HepG2 (cell line): ENCODE data around the gene SUMO4. TPM values are rescaled to one million over a fixed set of nuclear protein-coding genes. Genes with fewer than 3 reads are reported as not detected.

Experiments used
- ATAC-seq: fragments of 200-7000 bp; cut with Tn5 transposase; 3 replicates; pipeline ENCODE4 v1.9.1; 2020; ENCODE audit warnings: mild to moderate bottlenecking, moderate library complexity
- BruUV-seq: library from RNA; stranded (reverse); fragments of 400-500 nt; replicated peaks from 2 replicates; lab custom pipeline; 2021; lab: Mats Ljungman, UMichigan
- CTCF ChIA-PET: fragments of 300-600 bp; formaldehyde crosslinking; extraction: SDS; loops from one replicate; lab custom pipeline; 2021; ENCODE audit warnings: low total read pairs, inconsistent platforms, low intra/inter-chr PET ratio; lab: Yijun Ruan, JAX
- POLR2A ChIA-PET: fragments of 350-600 bp; sonication (Branson Sonifier 250); formaldehyde crosslinking; loops from one replicate; lab custom pipeline; 2020; ENCODE audit warnings: antibody characterized with exemption, inconsistent platforms; lab: Yijun Ruan, JAX
- DNase-seq: peaks from one replicate; pipeline ENCODE4 v3.0.0-alpha.2; 2015; ENCODE audit warnings: low spot score
- FAIRE-seq: peaks from 3 replicates; lab custom pipeline; 2011; peaks lifted over from hg19 to GRCh38; lab: Jason Lieb, UNC
- H2AFZ ChIP-seq: one replicate; pipeline ENCODE4 v1.6.1; 2011; ENCODE audit warnings: low read length, inconsistent platforms
- H3K27ac ChIP-seq: fragments of 300-600 bp; 3 replicates; pipeline ENCODE4 v1.8.0; 2011; ENCODE audit warnings: mixed run types, mild to moderate bottlenecking, mixed read lengths, low read length, inconsistent platforms; ENCODE audit not compliant: insufficient read depth; ENCODE audit errors: extremely low read length
- H3K27me3 ChIP-seq, 2 experiments: fragments of 200-600 bp in 1 of 2; 2 replicates in 1 of 2; 3 replicates in 1 of 2; pipeline versions ENCODE4 v1.6.0 to v1.8.0; 2011; ENCODE audit warnings: low read length in 2 of 2, mild to moderate bottlenecking in 2 of 2, moderate library complexity in 2 of 2, inconsistent platforms in 1 of 2; ENCODE audit not compliant: insufficient read depth in 2 of 2, control insufficient read depth in 1 of 2
- H3K36me3 ChIP-seq, 2 experiments: fragments of 200-600 bp in 1 of 2; replicated peaks in 1 of 2; 2 replicates in 1 of 2; 3 replicates in 1 of 2; pipeline versions ENCODE4 v1.5.1 to v1.8.0; 2011; ENCODE audit warnings: low read length in 2 of 2, inconsistent platforms in 1 of 2; ENCODE audit not compliant: insufficient read depth in 2 of 2, control insufficient read depth in 1 of 2
- H3K4me1 ChIP-seq: 2 replicates; pipeline ENCODE4 v1.5.1; 2012; ENCODE audit warnings: low read length, inconsistent platforms; ENCODE audit not compliant: insufficient read depth
- H3K4me2 ChIP-seq: 2 replicates; pipeline ENCODE4 v1.6.0; 2011; ENCODE audit warnings: low read depth, low read length, inconsistent platforms
- H3K4me3 ChIP-seq, 3 experiments: fragments of 200-600 bp in 1 of 3; sonication (generic), shearing (Covaris generic) in 1 of 3; replicated peaks in 1 of 3; 2 replicates each; pipeline ENCODE4 v1.5.1; 2011 to 2016; ENCODE audit warnings: low read length in 3 of 3, inconsistent platforms in 2 of 3, low read depth in 2 of 3, mild to moderate bottlenecking in 2 of 3, control low read depth in 1 of 3, mixed read lengths in 1 of 3; ENCODE audit not compliant: insufficient read depth in 1 of 3
- H3K79me2 ChIP-seq: one replicate; pipeline ENCODE4 v1.6.1; 2011; ENCODE audit warnings: low read length, inconsistent platforms; ENCODE audit not compliant: insufficient read depth
- H3K9ac ChIP-seq: 2 replicates; pipeline ENCODE4 v1.6.0; 2011; ENCODE audit warnings: mild to moderate bottlenecking, low read depth, low read length, inconsistent platforms; ENCODE audit not compliant: insufficient read depth
- H3K9me3 ChIP-seq: 2 replicates; pipeline ENCODE4 v1.5.1; 2012; ENCODE audit warnings: mild to moderate bottlenecking, low read length
- H4K20me1 ChIP-seq: 2 replicates; pipeline ENCODE4 v1.6.0; 2011; ENCODE audit warnings: inconsistent platforms, mild to moderate bottlenecking, low read length, moderate library complexity; ENCODE audit not compliant: insufficient read depth
- FOXO1 ChIP-seq: sonication (generic); formaldehyde crosslinking; IDR thresholded peaks from 2 replicates; pipeline ENCODE4 v1.4.0; 2020; ENCODE audit warnings: missing genetic modification reagents
- REXO4 ChIP-seq: sonication (generic); formaldehyde crosslinking; IDR thresholded peaks from 2 replicates; pipeline ENCODE4 v1.8.0; 2022; ENCODE audit warnings: missing genetic modification reagents, mild to moderate bottlenecking, borderline replicate concordance
- SP140L ChIP-seq: sonication (generic); formaldehyde crosslinking; IDR thresholded peaks from 2 replicates; pipeline ENCODE4 v1.4.0; 2020; ENCODE audit warnings: missing genetic modification reagents, borderline replicate concordance
- ZBTB8A ChIP-seq: sonication (generic); formaldehyde crosslinking; IDR thresholded peaks from 2 replicates; pipeline ENCODE4 v1.4.0; 2020; ENCODE audit warnings: mild to moderate bottlenecking, low read depth, missing genetic modification reagents, borderline replicate concordance
- ZFP36L1 ChIP-seq: sonication (generic); formaldehyde crosslinking; IDR thresholded peaks from 2 replicates; pipeline ENCODE4 v1.8.0; 2022; ENCODE audit warnings: mild to moderate bottlenecking, missing genetic modification reagents, moderate library complexity
- ZNF598 ChIP-seq: sonication (generic); formaldehyde crosslinking; IDR thresholded peaks from 2 replicates; pipeline ENCODE4 v1.5.1; 2020; ENCODE audit warnings: mild to moderate bottlenecking, missing genetic modification reagents, borderline replicate concordance
- ZNF644 ChIP-seq: IDR thresholded peaks from 2 replicates; pipeline ENCODE4 v1.6.1; 2016; ENCODE audit warnings: low read depth
- WGBS: methylation state at CpG from one replicate; pipeline ENCODE4 v1.1.6; 2017; ENCODE audit warnings: low lambda C conversion rate; 5-methylcytosine and 5-hydroxymethylcytosine counted together
- in situ Hi-C: cut with HindIII; loops from 2 replicates; pipeline ENCODE4 v1.10.0; 2017; ENCODE audit warnings: low pct_unique_long_range_greater_than_20kb; ENCODE audit not compliant: extremely low pct_ligation_motif_present
- intact Hi-C: fragments of 100-400 bp; cut with micrococcal nuclease; formaldehyde crosslinking; loops from one replicate; pipeline ENCODE4 v1.10.0; 2022; ENCODE audit not compliant: unreplicated experiment
- polyA plus RNA-seq, 8 experiments: library from polyadenylated mRNA; depleted of rRNA in 3 of 8; stranded (reverse) in 7 of 8; unstranded in 1 of 8; fragments of >200 nt; fragmentation: Illumina TruSeq in 4 of 8; extraction: Trizol in 4 of 8; gene quantifications; 2 replicates each; pipeline versions ENCODE4 v1.2.1 to v1.2.3, GENCODE V29; 2011 to 2016; ENCODE audit warnings: low read depth in 4 of 8, missing spikeins in 1 of 8, mixed read lengths in 1 of 8; ENCODE audit not compliant: insufficient read depth in 1 of 8
- total RNA-seq, 5 experiments: library from RNA; depleted of rRNA; stranded (reverse); fragments of >200 nt; fragmentation: Illumina TruSeq; extraction: Trizol; gene quantifications; 2 replicates each; pipeline ENCODE4 v1.2.3, GENCODE V29; 2016; ENCODE audit warnings: low read depth in 1 of 5
- TF ChIP-seq, protein P1 (sequence below): sonication (generic); formaldehyde crosslinking; IDR thresholded peaks from 2 replicates; pipeline ENCODE4 v1.4.0; 2020; ENCODE audit warnings: mild to moderate bottlenecking, low read depth, missing genetic modification reagents
- TF ChIP-seq, protein P2 (sequence below): IDR thresholded peaks from 2 replicates; pipeline ENCODE4 v1.6.1; 2016; ENCODE audit warnings: mild to moderate bottlenecking, missing biosample characterization, missing genetic modification reagents
- TF ChIP-seq, protein P3 (sequence below): sonication (generic); formaldehyde crosslinking; IDR thresholded peaks from 2 replicates; pipeline ENCODE4 v1.9.0; 2021; ENCODE audit warnings: missing genetic modification reagents, borderline replicate concordance
- TF ChIP-seq, protein P4 (sequence below): sonication (generic); formaldehyde crosslinking; IDR thresholded peaks from 2 replicates; pipeline ENCODE4 v1.8.1; 2022; ENCODE audit warnings: low read depth, mild to moderate bottlenecking, missing genetic modification reagents
- TF ChIP-seq, protein P5 (sequence below): sonication (generic); formaldehyde crosslinking; IDR thresholded peaks from 2 replicates; pipeline ENCODE4 v1.4.0; 2020; ENCODE audit warnings: mild to moderate bottlenecking, low read depth, missing genetic modification reagents

The SUMO4 gene
- total and polyA plus RNA-seq, 2 of the 13 experiments (the other 11 are each of a cell fraction or from before 2014, with no cell fraction given), result 0.22 to 1.2 TPM

DNA sequence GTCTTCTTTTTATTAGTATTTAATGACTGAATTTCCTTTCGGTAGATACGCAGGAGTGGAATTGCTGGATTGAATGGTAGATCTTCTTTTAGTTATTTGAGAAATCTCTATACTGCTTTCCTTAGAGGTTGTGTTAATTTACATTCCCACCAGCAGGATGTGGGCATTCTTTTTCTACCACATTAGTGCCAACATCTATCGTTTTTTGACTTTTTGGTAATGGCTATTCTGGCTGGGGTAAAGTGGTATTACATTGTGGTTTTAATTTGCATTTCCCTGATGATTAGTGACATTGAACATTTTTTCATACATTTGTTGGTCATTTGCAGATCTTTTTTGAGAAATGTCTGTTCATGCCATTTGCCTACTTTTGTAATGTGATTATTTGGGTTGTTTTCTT lies 37.1 kb downstream of the SUMO4 start:
- Histone ChIP-seq H3K27ac (no peak overlapping the region), H3K4me2 (no peak overlapping the region), H3K4me3 (no peak overlapping the region), H3K36me3 (no peaks in the 10 kb centered on the region), H3K79me2 (no peaks in the 10 kb centered on the region), H3K4me1 (peaks cover 23% of the 10 kb centered on the region), H2AFZ (no peak overlapping the region), H4K20me1 (no peaks in the 10 kb centered on the region), H3K9me3 (no peaks in the 10 kb centered on the region), H3K9ac (no peak overlapping the region), H3K27me3 (no peaks in the 10 kb centered on the region)
- TF ChIP-seq SP140L (CRISPR knock-in tag), result no peak
- TF ChIP-seq REXO4, result no peak
- TF ChIP-seq ZNF644 (CRISPR knock-in tag), result no peak
- TF ChIP-seq, protein P1, sequence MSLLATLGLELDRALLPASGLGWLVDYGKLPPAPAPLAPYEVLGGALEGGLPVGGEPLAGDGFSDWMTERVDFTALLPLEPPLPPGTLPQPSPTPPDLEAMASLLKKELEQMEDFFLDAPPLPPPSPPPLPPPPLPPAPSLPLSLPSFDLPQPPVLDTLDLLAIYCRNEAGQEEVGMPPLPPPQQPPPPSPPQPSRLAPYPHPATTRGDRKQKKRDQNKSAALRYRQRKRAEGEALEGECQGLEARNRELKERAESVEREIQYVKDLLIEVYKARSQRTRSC (CRISPR knock-in tag), result no peak
- TF ChIP-seq, protein P2, sequence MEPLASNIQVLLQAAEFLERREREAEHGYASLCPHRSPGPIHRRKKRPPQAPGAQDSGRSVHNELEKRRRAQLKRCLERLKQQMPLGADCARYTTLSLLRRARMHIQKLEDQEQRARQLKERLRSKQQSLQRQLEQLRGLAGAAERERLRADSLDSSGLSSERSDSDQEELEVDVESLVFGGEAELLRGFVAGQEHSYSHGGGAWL, result no peak
- TF ChIP-seq, protein P3, sequence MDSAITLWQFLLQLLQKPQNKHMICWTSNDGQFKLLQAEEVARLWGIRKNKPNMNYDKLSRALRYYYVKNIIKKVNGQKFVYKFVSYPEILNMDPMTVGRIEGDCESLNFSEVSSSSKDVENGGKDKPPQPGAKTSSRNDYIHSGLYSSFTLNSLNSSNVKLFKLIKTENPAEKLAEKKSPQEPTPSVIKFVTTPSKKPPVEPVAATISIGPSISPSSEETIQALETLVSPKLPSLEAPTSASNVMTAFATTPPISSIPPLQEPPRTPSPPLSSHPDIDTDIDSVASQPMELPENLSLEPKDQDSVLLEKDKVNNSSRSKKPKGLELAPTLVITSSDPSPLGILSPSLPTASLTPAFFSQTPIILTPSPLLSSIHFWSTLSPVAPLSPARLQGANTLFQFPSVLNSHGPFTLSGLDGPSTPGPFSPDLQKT (CRISPR knock-in tag), result no peak
- TF ChIP-seq, protein P4, sequence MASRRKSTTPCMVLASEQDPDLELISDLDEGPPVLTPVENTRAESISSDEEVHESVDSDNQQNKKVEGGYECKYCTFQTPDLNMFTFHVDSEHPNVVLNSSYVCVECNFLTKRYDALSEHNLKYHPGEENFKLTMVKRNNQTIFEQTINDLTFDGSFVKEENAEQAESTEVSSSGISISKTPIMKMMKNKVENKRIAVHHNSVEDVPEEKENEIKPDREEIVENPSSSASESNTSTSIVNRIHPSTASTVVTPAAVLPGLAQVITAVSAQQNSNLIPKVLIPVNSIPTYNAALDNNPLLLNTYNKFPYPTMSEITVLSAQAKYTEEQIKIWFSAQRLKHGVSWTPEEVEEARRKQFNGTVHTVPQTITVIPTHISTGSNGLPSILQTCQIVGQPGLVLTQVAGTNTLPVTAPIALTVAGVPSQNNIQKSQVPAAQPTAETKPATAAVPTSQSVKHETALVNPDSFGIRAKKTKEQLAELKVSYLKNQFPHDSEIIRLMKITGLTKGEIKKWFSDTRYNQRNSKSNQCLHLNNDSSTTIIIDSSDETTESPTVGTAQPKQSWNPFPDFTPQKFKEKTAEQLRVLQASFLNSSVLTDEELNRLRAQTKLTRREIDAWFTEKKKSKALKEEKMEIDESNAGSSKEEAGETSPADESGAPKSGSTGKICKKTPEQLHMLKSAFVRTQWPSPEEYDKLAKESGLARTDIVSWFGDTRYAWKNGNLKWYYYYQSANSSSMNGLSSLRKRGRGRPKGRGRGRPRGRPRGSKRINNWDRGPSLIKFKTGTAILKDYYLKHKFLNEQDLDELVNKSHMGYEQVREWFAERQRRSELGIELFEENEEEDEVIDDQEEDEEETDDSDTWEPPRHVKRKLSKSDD (CRISPR knock-in tag), result no peak
- TF ChIP-seq, protein P5, sequence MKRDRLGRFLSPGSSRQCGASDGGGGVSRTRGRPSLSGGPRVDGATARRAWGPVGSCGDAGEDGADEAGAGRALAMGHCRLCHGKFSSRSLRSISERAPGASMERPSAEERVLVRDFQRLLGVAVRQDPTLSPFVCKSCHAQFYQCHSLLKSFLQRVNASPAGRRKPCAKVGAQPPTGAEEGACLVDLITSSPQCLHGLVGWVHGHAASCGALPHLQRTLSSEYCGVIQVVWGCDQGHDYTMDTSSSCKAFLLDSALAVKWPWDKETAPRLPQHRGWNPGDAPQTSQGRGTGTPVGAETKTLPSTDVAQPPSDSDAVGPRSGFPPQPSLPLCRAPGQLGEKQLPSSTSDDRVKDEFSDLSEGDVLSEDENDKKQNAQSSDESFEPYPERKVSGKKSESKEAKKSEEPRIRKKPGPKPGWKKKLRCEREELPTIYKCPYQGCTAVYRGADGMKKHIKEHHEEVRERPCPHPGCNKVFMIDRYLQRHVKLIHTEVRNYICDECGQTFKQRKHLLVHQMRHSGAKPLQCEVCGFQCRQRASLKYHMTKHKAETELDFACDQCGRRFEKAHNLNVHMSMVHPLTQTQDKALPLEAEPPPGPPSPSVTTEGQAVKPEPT (CRISPR knock-in tag), result no peak
- no peak for TF ChIP-seq ZBTB8A (CRISPR knock-in tag)
- no peak for TF ChIP-seq FOXO1 (CRISPR knock-in tag)
- no peak for TF ChIP-seq ZFP36L1 (CRISPR knock-in tag)
- no peak for TF ChIP-seq ZNF598
- ChIA-PET POLR2A (no interaction called here), CTCF (no interaction called here)
- 65% methylated on average over 3 of the region's 3 CpGs for WGBS
- in situ Hi-C loops, result loop anchor here (10.0 kb wide), 1 partner anchor 862 kb away; no protein-coding TSS in a partner anchor
- ATAC-seq, result no peak
- intact Hi-C loops, result no loop called here
- DNase-seq, result no peak
- FAIRE-seq, result no peak
- no TSS peak for BruUV-seq
